OCI-LY7 (cell line): ENCODE measurements around the gene UFSP2. TPM values are rescaled to one million over a fixed set of nuclear protein-coding genes. Genes with fewer than 3 reads are reported as not detected.
"Not testable (repeated sequence)": the region's sequence is repeated elsewhere in the genome, so short reads cannot be mapped to it uniquely, and the experiment has no call there.

Experiments used
- BruUV-seq: library from RNA; stranded (reverse); fragments of 400-500 nt; replicated peaks from 2 replicates; lab custom pipeline; 2021; lab: Mats Ljungman, UMichigan
- CTCF ChIA-PET: fragments of 300-600 bp; sonication (Branson Sonifier 250); formaldehyde crosslinking; loops from one replicate; lab custom pipeline; 2022; ENCODE audit warnings: antibody characterized with exemption; ENCODE audit not compliant: unreplicated experiment; lab: Charles Lee
- POLR2A ChIA-PET: fragments of 300-600 bp; sonication (Branson Sonifier 250); formaldehyde crosslinking; loops from one replicate; lab custom pipeline; 2022; ENCODE audit warnings: antibody characterized with exemption; lab: Charles Lee
- DNase-seq: peaks from one replicate; pipeline ENCODE4 v3.0.0-alpha.2; 2015; ENCODE audit warnings: low spot score
- H2AFZ ChIP-seq: fragments of 200-600 bp; sonication (generic), shearing (Covaris generic); 2 replicates; pipeline ENCODE4 v1.6.1; 2014; ENCODE audit warnings: mild to moderate bottlenecking, antibody characterized with exemption, low read length, moderate library complexity
- H3K27ac ChIP-seq: fragments of 200-600 bp; sonication (generic); 2 replicates; pipeline ENCODE4 v1.5.1; 2014; ENCODE audit warnings: mixed run types, low read depth, mild to moderate bottlenecking, moderate library complexity, low read length, inconsistent platforms; ENCODE audit not compliant: poor library complexity, severe bottlenecking
- H3K36me3 ChIP-seq: fragments of 200-600 bp; sonication (generic); 2 replicates; pipeline ENCODE4 v1.6.1; 2014; ENCODE audit warnings: mild to moderate bottlenecking, antibody characterized with exemption, low read length, moderate library complexity, mixed read lengths; ENCODE audit not compliant: insufficient read depth
- H3K4me1 ChIP-seq: fragments of 200-600 bp; sonication (generic); 2 replicates; pipeline ENCODE4 v1.5.1; 2014; ENCODE audit warnings: mild to moderate bottlenecking, low read length; ENCODE audit not compliant: insufficient read depth, poor library complexity, severe bottlenecking
- H3K4me2 ChIP-seq: fragments of 200-600 bp; sonication (generic); 2 replicates; pipeline ENCODE4 v1.6.1; 2014; ENCODE audit warnings: mild to moderate bottlenecking, low read length
- H3K4me3 ChIP-seq: fragments of 200-600 bp; sonication (generic); 2 replicates; pipeline ENCODE4 v1.5.1; 2014; ENCODE audit warnings: mild to moderate bottlenecking, low read depth, low read length; ENCODE audit not compliant: poor library complexity, severe bottlenecking
- H3K79me2 ChIP-seq: fragments of 200-600 bp; sonication (generic); 2 replicates; pipeline ENCODE4 v1.6.1; 2016; ENCODE audit warnings: low read depth, mild to moderate bottlenecking, low read length, moderate library complexity, mixed read lengths; ENCODE audit not compliant: insufficient read depth
- H3K9me2 ChIP-seq: fragments of 200-600 bp; sonication (generic); 2 replicates; pipeline ENCODE4 v1.6.1; 2016; ENCODE audit warnings: mild to moderate bottlenecking, low read length, mixed read lengths; ENCODE audit not compliant: insufficient read depth
- H3K9me3 ChIP-seq: fragments of 200-600 bp; sonication (generic); 2 replicates; pipeline ENCODE4 v1.6.1; 2014; ENCODE audit warnings: mild to moderate bottlenecking, mixed run types, low read length, mixed read lengths
- H4K20me1 ChIP-seq: fragments of 200-600 bp; sonication (generic); 2 replicates; pipeline ENCODE4 v1.6.1; 2014; ENCODE audit warnings: mild to moderate bottlenecking, antibody characterized with exemption, low read length, moderate library complexity, mixed read lengths; ENCODE audit not compliant: insufficient read depth
- EZH2phosphoT487 ChIP-seq: fragments of 200-600 bp; sonication (generic); IDR thresholded peaks from 2 replicates; pipeline ENCODE4 v1.6.1; 2018; ENCODE audit warnings: low read depth, borderline replicate concordance, mild to moderate bottlenecking, mixed run types, antibody characterized with exemption, low read length, moderate library complexity, mixed read lengths
- intact Hi-C: fragments of 100-400 bp; cut with micrococcal nuclease; formaldehyde crosslinking; loops from one replicate; pipeline ENCODE4 v1.10.0; 2022; ENCODE audit not compliant: unreplicated experiment
- total RNA-seq, 2 experiments: library from RNA; depleted of rRNA in 1 of 2; stranded (reverse); fragments of >200 nt in 1 of 2; shearing (Covaris generic) in 1 of 2; gene quantifications; 2 replicates each; pipeline ENCODE4 v1.2.3, GENCODE V29; 2014 to 2022
- TF ChIP-seq, protein P1 (sequence below): fragments of 200-600 bp; sonication (generic); conservative IDR thresholded peaks from 2 replicates; pipeline ENCODE4 v1.5.1; 2014; ENCODE audit warnings: mild to moderate bottlenecking, antibody characterized with exemption, low read length, moderate library complexity, mixed read lengths

Gene UFSP2
- total RNA-seq, 2 experiments from 2014 or later: 17.3 to 37.6 TPM

DNA sequence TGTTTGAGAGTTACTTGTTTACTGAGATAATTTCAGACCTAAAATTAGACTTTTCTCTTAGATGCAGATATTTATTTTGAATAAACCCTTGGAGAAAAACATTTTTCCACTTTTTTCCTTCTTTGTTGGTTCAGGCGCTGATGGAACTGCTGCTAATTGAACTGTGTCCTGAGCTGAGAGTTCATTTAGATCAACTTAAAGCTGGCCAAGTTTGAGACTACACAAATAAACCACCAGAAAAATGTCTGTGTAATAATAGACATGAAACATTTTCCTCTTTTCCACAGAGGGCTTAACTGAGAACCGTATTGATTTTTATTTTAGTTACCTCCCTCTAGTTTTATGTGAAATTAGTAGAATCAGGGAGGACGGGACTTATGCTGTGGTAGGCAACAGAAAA is 62.5 kb downstream of the UFSP2 start:
- TF ChIP-seq, protein P1, sequence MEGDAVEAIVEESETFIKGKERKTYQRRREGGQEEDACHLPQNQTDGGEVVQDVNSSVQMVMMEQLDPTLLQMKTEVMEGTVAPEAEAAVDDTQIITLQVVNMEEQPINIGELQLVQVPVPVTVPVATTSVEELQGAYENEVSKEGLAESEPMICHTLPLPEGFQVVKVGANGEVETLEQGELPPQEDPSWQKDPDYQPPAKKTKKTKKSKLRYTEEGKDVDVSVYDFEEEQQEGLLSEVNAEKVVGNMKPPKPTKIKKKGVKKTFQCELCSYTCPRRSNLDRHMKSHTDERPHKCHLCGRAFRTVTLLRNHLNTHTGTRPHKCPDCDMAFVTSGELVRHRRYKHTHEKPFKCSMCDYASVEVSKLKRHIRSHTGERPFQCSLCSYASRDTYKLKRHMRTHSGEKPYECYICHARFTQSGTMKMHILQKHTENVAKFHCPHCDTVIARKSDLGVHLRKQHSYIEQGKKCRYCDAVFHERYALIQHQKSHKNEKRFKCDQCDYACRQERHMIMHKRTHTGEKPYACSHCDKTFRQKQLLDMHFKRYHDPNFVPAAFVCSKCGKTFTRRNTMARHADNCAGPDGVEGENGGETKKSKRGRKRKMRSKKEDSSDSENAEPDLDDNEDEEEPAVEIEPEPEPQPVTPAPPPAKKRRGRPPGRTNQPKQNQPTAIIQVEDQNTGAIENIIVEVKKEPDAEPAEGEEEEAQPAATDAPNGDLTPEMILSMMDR: no peak
- TF ChIP-seq EZH2phosphoT487: no peak
- ChIA-PET CTCF (no interaction called here), POLR2A (interaction anchor here (0.9 kb wide), 1 partner anchor 23 kb away, joined by 3 read pairs; no protein-coding TSS in a partner anchor)
- Histone ChIP-seq H3K9me3 (no peaks in the 10 kb centered on the region), H3K4me1 (no peaks in the 10 kb centered on the region), H2AFZ (no peak overlapping the region), H3K27ac (no peak overlapping the region), H3K79me2 (no peaks in the 10 kb centered on the region), H3K9me2 (no peaks in the 10 kb centered on the region), H4K20me1 (no peaks in the 10 kb centered on the region), H3K4me3 (no peak overlapping the region), H3K4me2 (no peak overlapping the region), H3K36me3 (peaks cover 27% of the 10 kb centered on the region; the same call in 1 of the 2 replicates)
- no peak for DNase-seq
- intact Hi-C loops: no loop called here
- BruUV-seq: no TSS peak

DNA sequence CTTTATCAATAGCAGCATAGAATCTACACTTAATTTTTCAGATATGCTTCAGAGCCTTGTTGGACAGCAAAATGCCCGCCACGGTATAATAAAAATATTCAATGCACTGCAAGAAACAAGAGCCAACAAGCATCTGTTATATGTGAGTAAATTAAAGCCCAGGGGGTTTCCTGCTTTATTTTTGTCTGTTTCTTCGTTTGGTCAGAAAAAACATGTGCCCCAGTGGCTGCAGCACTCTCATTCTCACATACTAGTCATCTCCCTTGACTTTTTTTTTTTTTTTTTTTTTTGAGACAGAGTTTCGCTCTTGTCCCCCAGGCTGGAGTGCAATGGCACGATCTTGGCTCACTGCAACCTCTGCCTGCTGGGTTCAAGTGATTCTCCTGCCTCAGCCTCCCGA is 63.2 kb downstream of the UFSP2 start:
- H3K4me1 ChIP-seq, CTCF ChIA-PET, H3K9me3 ChIP-seq, H2AFZ ChIP-seq, H3K4me3 ChIP-seq, H3K4me2 ChIP-seq, H3K79me2 ChIP-seq, DNase-seq, intact Hi-C loops, H4K20me1 ChIP-seq, H3K27ac ChIP-seq, BruUV-seq, H3K9me2 ChIP-seq: not testable (repeated sequence)
- peaks cover 34% of the 10 kb centered on the region; the same call in 1 of the 2 replicates for H3K36me3 ChIP-seq
- POLR2A ChIA-PET: interaction anchor here (0.6 kb wide), 1 partner anchor 366 kb away, joined by 3 read pairs; no protein-coding TSS in a partner anchor

DNA sequence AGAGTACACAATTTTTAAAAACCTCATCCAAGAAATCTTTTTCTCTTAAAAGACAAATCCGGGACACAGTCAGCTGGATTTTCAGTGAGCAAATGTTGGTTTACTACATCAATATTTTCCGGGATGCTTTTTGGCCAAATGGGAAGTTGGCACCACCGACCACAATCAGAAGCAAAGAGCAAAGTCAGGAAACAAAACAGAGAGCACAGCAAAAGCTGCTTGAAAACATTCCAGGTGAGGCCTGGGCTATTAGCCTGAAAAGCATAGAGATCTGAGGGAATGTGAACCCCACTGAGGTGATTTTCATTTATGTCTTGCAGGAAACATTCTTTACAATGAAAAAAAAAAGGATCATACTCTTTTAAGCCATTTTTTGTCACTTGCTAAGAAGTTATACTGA is 63.9 kb downstream of the UFSP2 start:
- TF ChIP-seq EZH2phosphoT487: no peak
- TF ChIP-seq, protein P1: no peak
- ChIA-PET POLR2A (no interaction called here), CTCF (no interaction called here)
- Histone ChIP-seq H3K9me3 (no peaks in the 10 kb centered on the region), H4K20me1 (no peaks in the 10 kb centered on the region), H3K9me2 (no peaks in the 10 kb centered on the region), H3K79me2 (no peaks in the 10 kb centered on the region), H2AFZ (no peak overlapping the region), H3K36me3 (peaks cover 37% of the 10 kb centered on the region; the same call in 1 of the 2 replicates), H3K27ac (no peak overlapping the region), H3K4me2 (no peak overlapping the region), H3K4me3 (no peak overlapping the region), H3K4me1 (no peaks in the 10 kb centered on the region)
- no TSS peak for BruUV-seq
- no peak for DNase-seq
- intact Hi-C loops: no loop called here
